ENCODE measurements around the gene CROCC.

CROCC gene

GRCh38 chr1:16965486-16966067 is 43.8 kb downstream of the CROCC start:
- CTCF ChIA-PET, result interaction anchor here (0.9 to 3.2 kb wide), 5 partner anchors 14 to 344 kb away, joined by 3 to 14 read pairs (median 4); no protein-coding TSS in a partner anchor
- no peak for DNase-seq (ENCODE audit: extremely low spot score)
- TF ChIP-seq CTCF (IDR thresholded peaks at IDR 0.05; ENCODE audit: control extremely low read depth, extremely low read depth, low read depth, missing control alignments), result no peak
- POLR2A ChIA-PET, result no interaction called here

GRCh38 chr1:16966282-16966681 is 44.6 kb downstream of the CROCC start:
- TF ChIP-seq CTCF (IDR thresholded peaks at IDR 0.05; ENCODE audit: control extremely low read depth, extremely low read depth, low read depth, missing control alignments), result no peak
- DNase-seq (ENCODE audit: extremely low spot score), result no peak
- ChIA-PET POLR2A (no interaction called here), CTCF (interaction anchor here (1.4 to 3.2 kb wide), 5 partner anchors 15 to 345 kb away, joined by 3 to 14 read pairs (median 5); no protein-coding TSS in a partner anchor)

- no peak for TF ChIP-seq CTCF (IDR thresholded peaks at IDR 0.05; ENCODE audit: control extremely low read depth, extremely low read depth, low read depth, missing control alignments)
- DNase-seq (ENCODE audit: extremely low spot score), result no peak
- CTCF ChIA-PET, result interaction anchor here (1.0 to 3.2 kb wide), 5 partner anchors 10 to 346 kb away, joined by 3 to 14 read pairs (median 4); no protein-coding TSS in a partner anchor
- POLR2A ChIA-PET, result no interaction called here
Measured at GRCh38 chr1:16967095-16967575, 45.4 kb downstream of the CROCC start.

- TF ChIP-seq CTCF (IDR thresholded peaks at IDR 0.05; ENCODE audit: control extremely low read depth, extremely low read depth, low read depth, missing control alignments), result no peak
- POLR2A ChIA-PET, result no interaction called here
Measured at GRCh38 chr1:16967962-16968361, 46.2 kb downstream of the CROCC start.

GRCh38 chr1:16968372-16968771 is 46.6 kb downstream of the CROCC start:
- TF ChIP-seq CTCF (IDR thresholded peaks at IDR 0.05; ENCODE audit: control extremely low read depth, extremely low read depth, low read depth, missing control alignments), result no peak
- ChIA-PET POLR2A (no interaction called here), CTCF (interaction anchor here (0.8 kb wide), 1 partner anchor 77 kb away, joined by 3 read pairs; no protein-coding TSS in a partner anchor)
- no peak for DNase-seq (ENCODE audit: extremely low spot score)

More at GRCh38 chr1:16967962-16968361, 46.2 kb downstream of the CROCC start:
- CTCF ChIA-PET, result interaction anchor here (0.8 to 1.6 kb wide), 2 partner anchors 78 kb away, joined by 3 to 5 read pairs; no protein-coding TSS in a partner anchor
- DNase-seq (ENCODE audit: extremely low spot score), result no peak

GRCh38 chr1:16969057-16969611 is 47.4 kb downstream of the CROCC start:
- TF ChIP-seq CTCF (IDR thresholded peaks at IDR 0.05; ENCODE audit: control extremely low read depth, extremely low read depth, low read depth, missing control alignments), result no peak
- no peak for DNase-seq (ENCODE audit: extremely low spot score)
- ChIA-PET POLR2A (no interaction called here), CTCF (no interaction called here)

Data from GM10248 (cell line).